Endothelial cell of umbilical vein (primary cell): Measurements from ENCODE around the gene CHMP6. TPM values are rescaled to one million over a fixed set of nuclear protein-coding genes. Genes with fewer than 3 reads are reported as not detected.

ENCODE experiments used
- BruUV-seq: library from RNA; stranded (reverse); fragments of 400-500 nt; replicated peaks from 2 replicates; lab custom pipeline; 2021; lab: Mats Ljungman, UMichigan
- CTCF ChIA-PET: fragments of 300-600, 350-600 bp; sonication (Branson Sonifier 250); formaldehyde crosslinking; loops from one replicate; lab custom pipeline; 2021; ENCODE audit warnings: antibody characterized with exemption, inconsistent platforms; lab: Charles Lee
- POLR2A ChIA-PET: fragments of 300-600, 350-600 bp; sonication (Branson Sonifier 250); formaldehyde crosslinking; loops from one replicate; lab custom pipeline; 2021; ENCODE audit warnings: antibody characterized with exemption, inconsistent platforms; lab: Charles Lee
- DNase-seq: peaks from one replicate; pipeline ENCODE4 v3.0.0-alpha.2; 2011; ENCODE audit warnings: low read depth, low spot score
- FAIRE-seq: peaks from 2 replicates; lab custom pipeline; 2011; peaks lifted over from hg19 to GRCh38; lab: Jason Lieb, UNC
- H2AFZ ChIP-seq: 2 replicates; pipeline ENCODE4 v1.6.0; 2012; ENCODE audit warnings: low read depth, low read length, control low read depth, inconsistent platforms
- H3K27ac ChIP-seq: 2 replicates; pipeline ENCODE4 v1.5.1; 2011; ENCODE audit warnings: low read depth, mild to moderate bottlenecking, control low read depth, low read length, moderate library complexity; ENCODE audit not compliant: insufficient read depth
- H3K27me3 ChIP-seq, 2 experiments: 2 replicates each; pipeline versions ENCODE4 v1.6.0 to v1.6.1; 2011; ENCODE audit warnings: low read length in 2 of 2, mixed read lengths in 1 of 2; ENCODE audit not compliant: control insufficient read depth in 2 of 2, insufficient read depth in 2 of 2
- H3K36me3 ChIP-seq, 2 experiments: 2 replicates in 1 of 2; 3 replicates in 1 of 2; pipeline ENCODE4 v1.5.1; 2011; ENCODE audit warnings: low read length in 2 of 2, mild to moderate bottlenecking in 1 of 2, moderate library complexity in 1 of 2; ENCODE audit not compliant: control insufficient read depth in 2 of 2, insufficient read depth in 2 of 2; ENCODE audit errors: extremely low read depth in 1 of 2
- H3K4me1 ChIP-seq: 3 replicates; pipeline ENCODE4 v1.5.1; 2011; ENCODE audit warnings: mild to moderate bottlenecking, low read length; ENCODE audit not compliant: control insufficient read depth, insufficient read depth; ENCODE audit errors: extremely low read depth
- H3K4me2 ChIP-seq: 2 replicates; pipeline ENCODE4 v1.6.1; 2011; ENCODE audit warnings: low read length, control low read depth, mixed read lengths; ENCODE audit not compliant: insufficient read depth
- H3K4me3 ChIP-seq, 3 experiments: fragments of 200-600 bp in 1 of 3; sonication (generic), shearing (Covaris generic) in 1 of 3; replicated peaks in 1 of 3; 2 replicates each; pipeline ENCODE4 v1.5.1; 2011 to 2016; ENCODE audit warnings: control low read depth in 3 of 3, low read length in 3 of 3, mild to moderate bottlenecking in 2 of 3, inconsistent platforms in 1 of 3, low read depth in 1 of 3, moderate library complexity in 1 of 3; ENCODE audit not compliant: insufficient read depth in 1 of 3
- H3K79me2 ChIP-seq: 2 replicates; pipeline ENCODE4 v1.6.0; 2012; ENCODE audit warnings: low read length, inconsistent platforms; ENCODE audit not compliant: control insufficient read depth, insufficient read depth
- H3K9ac ChIP-seq: replicated peaks from 2 replicates; pipeline ENCODE3; 2011; ENCODE audit warnings: low read length, control low read depth; ENCODE audit not compliant: insufficient read depth; ENCODE audit errors: extremely low read depth
- H3K9me1 ChIP-seq: replicated peaks from 3 replicates; pipeline ENCODE4 v1.6.0; 2011; ENCODE audit warnings: mild to moderate bottlenecking, low read length; ENCODE audit not compliant: control insufficient read depth, insufficient read depth; ENCODE audit errors: extremely low read depth
- H3K9me3 ChIP-seq: replicated peaks from 2 replicates; pipeline ENCODE4 v1.5.1; 2012; ENCODE audit warnings: low read length, inconsistent platforms; ENCODE audit not compliant: control insufficient read depth, insufficient read depth
- H4K20me1 ChIP-seq: replicated peaks from 2 replicates; pipeline ENCODE3; 2011; ENCODE audit warnings: mild to moderate bottlenecking, low read length; ENCODE audit not compliant: control insufficient read depth, insufficient read depth; ENCODE audit errors: extremely low read depth
- EZH2 ChIP-seq: IDR thresholded peaks from 2 replicates; pipeline ENCODE4 v1.6.1; 2012; ENCODE audit warnings: borderline replicate concordance, low read depth, mild to moderate bottlenecking, moderate library complexity, low read length, inconsistent platforms; ENCODE audit not compliant: severe bottlenecking
- FOS ChIP-seq: IDR thresholded peaks from 2 replicates; pipeline ENCODE4 v1.6.1; 2011; ENCODE audit warnings: mild to moderate bottlenecking, low read length, moderate library complexity, borderline replicate concordance; ENCODE audit not compliant: insufficient read depth
- GATA2 ChIP-seq: IDR thresholded peaks from 2 replicates; pipeline ENCODE4 v1.7.0; 2011; ENCODE audit warnings: low read depth, mild to moderate bottlenecking, moderate library complexity, mixed read lengths, low read length; ENCODE audit not compliant: insufficient read length, insufficient read depth
- JUN ChIP-seq: IDR thresholded peaks from 2 replicates; pipeline ENCODE4 v1.6.1; 2011; ENCODE audit warnings: borderline replicate concordance, low read depth; ENCODE audit not compliant: insufficient read length, insufficient read depth
- POLR2A ChIP-seq: IDR thresholded peaks from 2 replicates; pipeline ENCODE4 v1.6.1; 2012; ENCODE audit warnings: low read depth, mild to moderate bottlenecking, control low read depth, low read length
- POLR2AphosphoS5 ChIP-seq: IDR thresholded peaks from 2 replicates; pipeline ENCODE4 v1.6.1; 2012; ENCODE audit warnings: low read depth, mild to moderate bottlenecking, control low read depth, low read length, moderate library complexity; ENCODE audit not compliant: insufficient read depth
- dilution Hi-C: fragments of 300-500 bp; cut with MboI; formaldehyde crosslinking; loops from one replicate; pipeline ENCODE4 v1.15.0; 2019; ENCODE audit warnings: low sequenced_read_pairs; ENCODE audit not compliant: extremely low pct_ligation_motif_present
- intact Hi-C: fragments of 100-400 bp; cut with micrococcal nuclease; formaldehyde crosslinking; loops from one replicate; pipeline ENCODE4 v1.10.0; 2022
- polyA plus RNA-seq, 4 experiments: library from polyadenylated mRNA; depleted of rRNA in 3 of 4; stranded (reverse) in 3 of 4; unstranded in 1 of 4; fragments of >200 nt; gene quantifications; 2 replicates each; pipeline versions ENCODE4 v1.2.1 to v1.2.3, GENCODE V29; 2011 to 2012; ENCODE audit warnings: missing spikeins in 1 of 4
- total RNA-seq: library from RNA; stranded (reverse); gene quantifications from 2 replicates; pipeline ENCODE4 v1.2.3, GENCODE V29; 2021
- TF ChIP-seq, protein P1 (sequence below): IDR thresholded peaks from 2 replicates; pipeline ENCODE4 v1.6.1; 2011; ENCODE audit not compliant: insufficient read depth, insufficient read length

The CHMP6 gene
- total and polyA plus RNA-seq, 2 donors (not counting 3 experiments of a cell fraction or from before 2014, with no cell fraction given), result 42.5 to 48.5 TPM

DNA sequence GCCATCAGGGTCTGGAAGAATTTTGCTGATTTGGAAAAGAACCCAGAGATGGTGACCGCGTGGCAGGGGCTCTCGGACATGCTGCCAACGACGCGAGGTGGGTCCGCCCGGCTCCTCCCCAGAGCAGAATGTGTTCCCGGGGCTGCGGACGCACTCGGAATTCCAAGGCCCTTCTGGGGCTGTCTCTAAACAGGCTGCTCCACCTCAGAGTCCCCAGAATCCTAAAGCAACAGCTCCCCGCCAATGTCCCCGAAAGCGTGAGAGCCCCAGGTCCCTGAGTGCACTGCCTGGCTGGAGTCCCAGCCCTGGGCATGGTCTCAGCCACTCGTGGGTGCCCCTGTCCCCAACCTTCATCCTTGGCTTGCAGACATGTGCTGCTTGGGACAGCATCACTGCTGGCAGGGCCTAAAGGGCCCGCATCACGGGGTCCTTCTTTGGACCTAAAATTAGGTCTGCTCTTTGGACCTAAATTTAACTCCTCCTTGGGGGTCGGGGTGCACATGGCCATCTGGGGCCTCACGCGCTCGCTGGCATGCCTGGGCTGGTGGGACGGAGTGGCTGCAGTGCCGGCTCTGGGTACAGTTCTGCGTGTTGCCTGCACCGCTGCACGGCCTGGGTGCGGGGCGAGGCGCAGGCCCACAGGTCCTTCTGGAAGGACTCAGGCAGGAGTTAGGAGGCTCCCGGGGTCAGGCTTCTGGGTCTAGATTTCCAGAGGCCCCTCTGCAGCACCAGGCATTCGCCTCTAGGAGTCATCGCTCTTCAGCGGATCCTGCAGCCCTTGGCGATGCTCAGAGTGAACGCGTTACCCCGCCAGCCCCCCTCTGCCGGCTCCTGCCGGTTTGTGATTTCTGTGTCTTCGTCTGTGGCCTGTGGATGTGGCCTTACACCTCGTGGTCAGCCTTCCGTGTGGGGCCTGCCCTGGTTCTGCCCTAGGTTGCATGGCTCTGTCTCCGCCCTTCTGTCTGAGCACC lies 41.9 kb upstream of the CHMP6 start:
- dilution Hi-C loops (no loop called here), intact Hi-C loops (no loop called here)
- DNase-seq, result no peak
- ChIA-PET POLR2A (no interaction called here), CTCF (interaction anchor here (1.0 kb wide), 1 partner anchor 523 kb away, joined by 5 read pairs; no protein-coding TSS in a partner anchor)
- H3K9ac ChIP-seq, result no peak overlapping the region
- FAIRE-seq, result no peak
- H2AFZ ChIP-seq, result no peak overlapping the region
- H3K9me1 ChIP-seq, result no peaks in the 10 kb centered on the region
- peaks cover 0 to 3% of the 10 kb centered on the region in 2 experiments for H3K36me3 ChIP-seq
- no TSS peak for BruUV-seq
- no peak overlapping the region for H3K4me3 ChIP-seq
- no peaks in the 10 kb centered on the region for H3K4me1 ChIP-seq
- no peaks in the 10 kb centered on the region for H3K9me3 ChIP-seq
- TF ChIP-seq GATA2 (no peak), FOS (no peak), EZH2 (no peak), POLR2AphosphoS5 (no peak), POLR2A (no peak), JUN (no peak)
- TF ChIP-seq, protein P1, sequence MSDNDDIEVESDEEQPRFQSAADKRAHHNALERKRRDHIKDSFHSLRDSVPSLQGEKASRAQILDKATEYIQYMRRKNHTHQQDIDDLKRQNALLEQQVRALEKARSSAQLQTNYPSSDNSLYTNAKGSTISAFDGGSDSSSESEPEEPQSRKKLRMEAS, result no peak
- no peaks in the 10 kb centered on the region for H4K20me1 ChIP-seq
- H3K4me2 ChIP-seq, result no peak overlapping the region
- no peaks in the 10 kb centered on the region for H3K79me2 ChIP-seq
- no peak overlapping the region for H3K27ac ChIP-seq
- no peaks in the 10 kb centered on the region for H3K27me3 ChIP-seq
